Stimulated activated CD4-positive, alpha-beta T cell treated with anti-CD3 and anti-CD28 coated beads, Interleukin-2, amount 100 ng/mL, for 48 hours (primary cell): Measurements from ENCODE around the gene ZNF385A.

ENCODE experiments used
- DNase-seq, 2 donors: peaks; one replicate each; pipeline ENCODE4 v3.0.0-alpha.2; 2020

The ZNF385A gene

DNA sequence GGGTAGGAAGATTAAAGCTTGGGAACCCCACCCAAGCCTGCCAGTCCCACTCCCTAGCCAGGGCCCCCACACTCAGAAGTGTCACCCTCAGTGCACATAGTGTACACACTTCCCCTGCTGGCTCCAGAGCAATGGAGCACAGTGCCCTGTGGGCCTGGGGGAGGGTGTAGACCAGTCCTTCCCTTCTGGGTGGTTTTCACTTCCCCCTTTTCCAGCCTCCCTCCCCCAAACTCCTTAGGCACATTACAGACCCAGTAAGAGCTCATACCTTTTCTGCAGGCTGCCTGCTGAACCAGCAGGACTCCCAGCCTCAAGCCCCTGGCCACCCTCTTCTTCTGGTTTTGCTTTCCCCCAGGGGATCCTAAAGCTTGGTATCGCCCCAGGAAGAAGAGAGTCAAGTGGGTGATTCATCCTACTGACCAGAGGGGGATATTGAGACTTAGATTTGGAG is at the start of gene ZNF385A:
ZNF385A (minus strand) TSS at position 143 of the 451 bp plus-strand sequence. CDS start 219 bp downstream, outside the sequence.
- no peak for DNase-seq

DNA sequence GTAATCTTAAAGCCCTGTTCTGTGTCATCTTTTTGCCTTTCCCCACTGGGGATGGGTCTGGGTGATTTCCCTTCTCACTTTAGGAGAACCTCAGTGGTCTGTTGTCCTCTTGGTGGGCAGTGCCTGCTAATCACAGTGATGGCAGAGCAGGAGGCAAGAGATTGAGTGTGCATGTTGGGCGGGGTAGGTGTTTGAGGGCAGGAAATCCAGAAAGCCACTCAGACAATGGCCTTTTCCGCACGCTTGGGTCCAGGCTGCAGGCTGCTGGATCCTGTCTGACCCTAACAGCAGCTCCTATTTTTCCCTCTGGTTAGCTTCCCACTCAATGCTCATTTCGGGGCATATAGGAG is 48.3 kb upstream of the ZNF385A start:
- DNase-seq: no peak

- DNase-seq: no peak
These were observed 47.6 kb upstream of the ZNF385A start for GRCh38 chr12:54431911-54432814.

DNA sequence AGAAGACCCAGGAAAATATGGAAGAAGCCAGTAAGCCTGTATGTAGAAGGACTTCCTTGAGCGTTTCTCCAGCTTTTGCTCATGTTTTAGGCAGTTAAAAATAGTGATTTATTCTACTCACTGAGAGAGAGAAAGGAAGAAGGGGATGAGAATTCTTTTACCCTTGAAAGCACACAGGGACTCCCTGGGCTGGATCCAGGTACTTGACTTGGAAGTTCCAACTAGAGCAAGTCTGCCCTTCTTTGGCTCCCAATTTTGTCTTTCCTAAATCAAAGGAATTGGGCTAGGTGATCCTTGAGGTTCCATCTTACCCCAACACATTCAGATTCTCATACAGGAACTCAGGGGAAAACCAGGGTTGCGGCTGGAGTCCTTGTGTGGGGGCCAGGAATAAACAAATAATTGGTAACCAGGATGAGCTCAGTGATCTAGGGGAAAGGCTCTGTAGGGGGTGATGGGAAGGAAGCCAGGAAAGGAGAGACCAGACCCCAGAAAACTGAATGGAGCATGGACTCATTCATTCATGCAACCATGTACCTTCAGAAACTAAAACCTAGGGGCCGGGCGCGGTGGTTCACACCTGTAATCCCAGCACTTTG is 46.0 kb upstream of the ZNF385A start:
- no peak for DNase-seq

DNA sequence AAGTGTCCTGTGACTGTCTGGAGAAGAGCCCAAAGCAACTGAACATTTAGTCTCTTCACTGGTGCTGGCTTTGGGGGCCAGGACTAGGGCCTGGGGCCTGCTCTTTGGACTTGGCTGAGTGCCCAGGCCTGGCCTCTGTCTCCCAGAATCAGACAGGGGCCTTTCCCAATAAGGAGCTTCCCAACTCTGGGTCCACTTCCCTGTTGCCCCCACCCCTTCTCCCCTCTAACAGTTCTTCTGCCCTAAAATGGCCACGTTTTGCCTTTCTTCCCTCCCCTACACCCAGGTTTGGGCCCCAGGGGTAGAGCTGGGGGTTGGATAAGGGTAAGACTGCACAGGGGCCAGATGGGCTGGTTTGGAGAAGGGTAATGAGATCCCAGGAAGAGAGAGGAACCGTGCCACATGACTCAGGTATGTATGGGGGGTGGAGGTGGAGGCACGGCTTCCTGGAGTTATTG is 44.5 kb upstream of the ZNF385A start:
- no peak for DNase-seq

GRCh38 chr12:54428050-54429013 is 43.8 kb upstream of the ZNF385A start:
- DNase-seq: no peak

GRCh38 chr12:54427106-54427505 is 42.6 kb upstream of the ZNF385A start:
- no peak for DNase-seq

DNA sequence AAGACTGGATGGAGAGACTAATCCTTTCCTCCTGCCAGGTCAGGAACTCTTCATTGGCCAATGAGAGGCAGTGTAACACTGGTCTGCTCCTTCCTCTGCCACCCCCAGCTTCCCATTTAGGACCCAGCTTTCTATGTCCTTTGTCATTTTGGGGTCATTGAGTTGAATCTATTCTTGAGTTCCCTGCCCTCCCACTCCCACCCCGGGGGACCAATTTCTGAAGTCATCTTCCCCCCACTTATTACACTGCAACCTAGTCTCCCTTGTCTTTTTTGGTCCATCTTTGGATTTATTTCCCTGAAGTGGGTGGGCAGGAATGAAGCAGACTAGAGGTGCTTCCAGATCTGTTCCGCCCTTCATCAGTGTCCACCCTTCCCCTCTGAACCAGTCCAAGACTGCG is 42.2 kb upstream of the ZNF385A start:
- no peak for DNase-seq

GRCh38 chr12:54425702-54426101 is 41.2 kb upstream of the ZNF385A start:
- no peak for DNase-seq

DNA sequence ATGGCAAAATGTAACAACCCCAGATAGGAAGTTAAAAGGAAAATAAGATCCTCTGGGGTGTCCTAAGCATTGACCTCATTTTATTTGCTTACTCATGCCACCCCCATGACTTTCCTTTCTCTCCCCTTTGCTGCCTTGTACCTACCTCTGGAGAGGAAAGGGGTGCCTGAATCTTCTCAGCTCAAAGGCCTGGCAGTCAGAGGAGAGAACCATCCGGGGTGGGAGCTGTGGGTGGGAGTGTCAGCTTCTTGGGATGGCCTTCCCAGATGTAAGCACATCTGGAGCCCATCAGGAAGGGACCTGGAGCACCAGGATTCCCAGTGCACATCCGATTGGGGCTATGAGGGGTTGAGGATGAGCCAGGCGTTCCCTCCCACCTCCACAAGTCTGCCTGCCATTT is 39.7 kb upstream of the ZNF385A start:
- no peak for DNase-seq

DNA sequence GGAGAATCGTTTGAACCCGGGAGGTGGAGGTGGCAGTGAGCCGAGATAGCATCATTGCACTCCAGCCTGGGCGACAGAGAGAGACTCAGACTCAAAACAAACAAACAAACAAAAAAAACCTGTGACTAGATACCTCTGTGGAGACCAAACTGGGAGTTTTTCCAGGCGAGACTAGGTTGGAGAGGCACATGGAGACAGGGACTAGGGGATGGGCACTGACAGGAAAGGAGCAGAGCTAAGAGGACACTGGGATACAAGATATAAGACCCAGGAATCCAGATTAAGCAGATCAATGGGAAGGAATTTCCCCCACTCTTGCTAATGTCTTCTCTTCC is 39.2 kb upstream of the ZNF385A start:
- no peak for DNase-seq

DNA sequence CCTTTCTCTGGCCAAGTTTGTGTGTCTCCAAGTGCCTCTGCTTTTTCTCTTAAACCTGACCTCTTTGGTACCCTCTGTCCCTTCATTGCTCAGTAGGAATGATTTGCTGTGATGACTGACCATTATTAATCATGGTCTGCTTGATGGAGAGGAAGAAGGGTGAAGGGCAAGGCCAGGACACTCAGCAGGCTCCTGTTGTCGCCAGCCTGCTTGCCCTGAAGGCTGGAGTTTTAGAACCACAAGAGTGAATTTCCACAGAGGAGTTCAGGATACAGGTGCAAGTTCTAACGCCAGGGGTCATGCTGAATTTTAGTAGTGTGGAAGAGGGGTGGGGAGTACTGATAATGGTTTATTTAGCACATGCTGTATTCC is 37.3 kb upstream of the ZNF385A start:
- DNase-seq: no peak

GRCh38 chr12:54421175-54421878 is 36.8 kb upstream of the ZNF385A start:
- DNase-seq: no peak

GRCh38 chr12:54420766-54421144 is 36.2 kb upstream of the ZNF385A start:
- DNase-seq: no peak

GRCh38 chr12:54419088-54419887 is 34.8 kb upstream of the ZNF385A start, which contains the start of gene ITGA5:
ITGA5 (minus strand) TSS chr12:54419266; CDS start chr12:54419198, 68 bp downstream.
- peak in 1 of 2 donors; percentile 38 for DNase-seq

DNA sequence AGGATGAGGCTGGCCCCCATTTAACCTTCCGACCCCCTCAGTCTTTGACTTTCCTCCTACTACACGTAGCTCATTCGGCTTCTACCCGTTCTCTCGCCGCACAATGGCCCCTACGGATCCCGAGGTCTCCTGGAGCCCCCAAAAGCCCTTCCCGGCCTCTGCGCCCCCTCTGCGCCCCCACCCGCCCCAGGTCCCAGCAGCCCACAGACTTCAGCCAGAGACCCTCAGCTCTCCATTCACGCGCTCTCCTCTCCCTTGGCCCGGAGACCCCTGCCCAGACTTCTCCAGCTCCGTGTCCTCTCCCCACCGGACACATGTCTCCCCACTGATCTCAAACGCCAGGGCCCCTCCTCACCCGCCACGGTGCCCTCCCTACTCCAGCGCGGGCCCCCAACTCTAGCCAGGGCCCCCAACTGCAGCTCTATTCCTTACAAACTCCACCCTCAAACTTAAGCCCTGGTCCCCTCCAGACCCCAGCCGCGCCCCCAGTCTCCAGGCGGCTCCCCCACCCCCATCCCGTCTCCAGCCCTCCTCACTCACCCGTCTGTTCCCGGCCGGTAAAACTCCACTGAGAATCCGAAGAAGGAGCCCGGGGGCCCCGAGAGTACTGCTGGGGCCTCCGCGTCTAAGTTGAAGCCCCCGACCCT is 34.0 kb upstream of the ZNF385A start:
- DNase-seq: no peak

GRCh38 chr12:54417712-54418440 is 33.3 kb upstream of the ZNF385A start:
- DNase-seq: no peak

GRCh38 chr12:54416687-54417603 is 32.4 kb upstream of the ZNF385A start:
- DNase-seq: no peak

DNA sequence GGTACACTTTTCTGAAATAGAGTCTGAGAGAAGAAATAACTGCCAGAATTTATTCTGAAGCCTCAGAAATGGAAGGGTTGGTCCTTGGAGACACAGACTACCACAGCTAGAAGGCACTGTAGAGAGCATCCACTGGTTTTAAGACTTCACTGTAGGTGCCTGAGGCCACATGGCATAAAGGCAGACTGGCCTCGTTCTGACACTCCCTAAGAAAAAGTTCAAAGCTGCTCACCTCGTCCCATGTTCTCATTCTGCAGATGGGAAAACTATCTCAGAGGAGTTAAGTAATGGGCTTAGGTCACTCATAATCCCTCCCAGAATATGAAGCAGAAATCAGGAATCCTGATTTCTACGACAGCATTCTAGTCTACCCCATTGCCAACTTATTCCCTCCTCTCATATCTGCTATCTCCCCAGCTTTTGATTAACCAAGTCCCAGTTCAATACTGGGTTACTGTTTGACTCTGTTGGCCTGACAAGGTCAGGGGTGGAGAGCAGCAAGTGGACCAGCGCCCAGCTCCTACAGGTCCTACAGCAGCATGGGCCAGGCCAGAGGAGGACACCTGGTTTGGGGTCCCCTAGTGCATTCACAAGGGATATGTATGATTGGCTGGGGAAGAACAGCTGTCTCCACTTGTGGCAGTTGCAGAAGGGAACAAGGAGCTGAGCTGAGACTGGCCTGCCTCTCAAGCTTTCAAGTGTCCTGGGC is 30.8 kb upstream of the ZNF385A start:
- no peak for DNase-seq
